Measurements from ENCODE around the gene SCARB2. TPM values are rescaled to one million over a fixed set of nuclear protein-coding genes. Genes with fewer than 3 reads are reported as not detected.

SCARB2 gene
- total and polyA plus RNA-seq, 2 donors (not counting 3 experiments of a cell fraction or from before 2014, with no cell fraction given) = 75.2 to 116 TPM

DNA sequence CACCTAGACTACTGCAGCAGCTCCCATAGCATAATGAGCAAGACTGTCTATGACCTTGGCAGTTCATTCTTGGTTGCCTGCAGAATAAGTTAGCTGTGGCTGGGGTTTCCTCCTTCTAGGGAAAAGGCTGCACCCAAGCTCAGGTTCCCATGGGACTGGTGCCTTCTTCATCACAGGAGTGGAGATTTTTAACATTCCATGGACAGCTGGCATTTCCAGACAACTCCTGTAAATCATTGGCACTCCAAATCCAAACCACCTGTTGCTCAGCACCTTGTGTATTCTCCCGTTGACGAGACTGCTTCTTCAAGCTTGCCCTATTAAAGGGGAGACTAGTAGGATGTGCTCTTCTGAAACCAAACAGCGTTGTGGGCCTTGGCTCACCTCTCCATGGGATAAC, 57.6 kb downstream of the SCARB2 start:
- dilution Hi-C loops (cut with MboI; ENCODE audit: extremely low pct_ligation_motif_present, low sequenced_read_pairs) = no loop called here

More for the DNA sequence above, 57.6 kb downstream of the SCARB2 start:
- no peak overlapping the region for H3K4me3 ChIP-seq (replicated peaks in 1 of 3; ENCODE audit: insufficient read depth in 1 of 3, low read depth in 1 of 3, low read length in 3 of 3)
- DNase-seq (ENCODE audit: low read depth, low spot score) = no peak
- no peak overlapping the region for H3K9ac ChIP-seq (replicated peaks; ENCODE audit: extremely low read depth, insufficient read depth, low read length)
- H2AFZ ChIP-seq (ENCODE audit: low read depth, low read length) = no peak overlapping the region
- intact Hi-C loops (cut with micrococcal nuclease) = no loop called here
- no peak overlapping the region for H3K27ac ChIP-seq (ENCODE audit: insufficient read depth, low read depth, low read length)
- H3K9me3 ChIP-seq (replicated peaks; ENCODE audit: control insufficient read depth, insufficient read depth, low read length) = no peaks in the 10 kb centered on the region
- no peak for FAIRE-seq
- no peak overlapping the region for H3K4me2 ChIP-seq (ENCODE audit: insufficient read depth, low read length)
- POLR2A ChIA-PET = no interaction called here
- H3K36me3 ChIP-seq (ENCODE audit: control insufficient read depth in 2 of 2, extremely low read depth in 1 of 2, insufficient read depth in 2 of 2, low read length in 2 of 2) = no peaks in the 10 kb centered on the region
- H3K9me1 ChIP-seq (replicated peaks; ENCODE audit: control insufficient read depth, extremely low read depth, insufficient read depth, low read length) = no peaks in the 10 kb centered on the region
- CTCF ChIA-PET = interaction anchor here (1.0 to 1.4 kb wide), 4 partner anchors 24 to 165 kb away, joined by 3 to 6 read pairs (median 4); partner anchors contain the start of gene SDAD1
- no peaks in the 10 kb centered on the region for H3K79me2 ChIP-seq (ENCODE audit: control insufficient read depth, insufficient read depth, low read length)
- no peaks in the 10 kb centered on the region for H3K27me3 ChIP-seq (ENCODE audit: control insufficient read depth in 2 of 2, insufficient read depth in 2 of 2, low read length in 2 of 2)
- H4K20me1 ChIP-seq (replicated peaks; ENCODE audit: control insufficient read depth, extremely low read depth, insufficient read depth, low read length) = no peaks in the 10 kb centered on the region
- BruUV-seq (replicated peaks) = no TSS peak
- TF ChIP-seq FOS (IDR thresholded peaks at IDR 0.05; ENCODE audit: borderline replicate concordance, insufficient read depth, low read length) (no peak), EZH2 (IDR thresholded peaks at IDR 0.05; ENCODE audit: borderline replicate concordance, low read depth, low read length, severe bottlenecking) (no peak), JUN (IDR thresholded peaks at IDR 0.05; ENCODE audit: borderline replicate concordance, insufficient read depth, insufficient read length, low read depth) (no peak), MYC (IDR thresholded peaks at IDR 0.05; ENCODE audit: low read depth, low read length) (no peak), GATA2 (IDR thresholded peaks at IDR 0.05; ENCODE audit: insufficient read depth, insufficient read length, low read depth, low read length) (no peak), POLR2AphosphoS5 (IDR thresholded peaks at IDR 0.05; ENCODE audit: insufficient read depth, low read depth, low read length) (no peak), POLR2A (IDR thresholded peaks at IDR 0.05; ENCODE audit: low read depth, low read length) (no peak)
- TF ChIP-seq, protein P1, sequence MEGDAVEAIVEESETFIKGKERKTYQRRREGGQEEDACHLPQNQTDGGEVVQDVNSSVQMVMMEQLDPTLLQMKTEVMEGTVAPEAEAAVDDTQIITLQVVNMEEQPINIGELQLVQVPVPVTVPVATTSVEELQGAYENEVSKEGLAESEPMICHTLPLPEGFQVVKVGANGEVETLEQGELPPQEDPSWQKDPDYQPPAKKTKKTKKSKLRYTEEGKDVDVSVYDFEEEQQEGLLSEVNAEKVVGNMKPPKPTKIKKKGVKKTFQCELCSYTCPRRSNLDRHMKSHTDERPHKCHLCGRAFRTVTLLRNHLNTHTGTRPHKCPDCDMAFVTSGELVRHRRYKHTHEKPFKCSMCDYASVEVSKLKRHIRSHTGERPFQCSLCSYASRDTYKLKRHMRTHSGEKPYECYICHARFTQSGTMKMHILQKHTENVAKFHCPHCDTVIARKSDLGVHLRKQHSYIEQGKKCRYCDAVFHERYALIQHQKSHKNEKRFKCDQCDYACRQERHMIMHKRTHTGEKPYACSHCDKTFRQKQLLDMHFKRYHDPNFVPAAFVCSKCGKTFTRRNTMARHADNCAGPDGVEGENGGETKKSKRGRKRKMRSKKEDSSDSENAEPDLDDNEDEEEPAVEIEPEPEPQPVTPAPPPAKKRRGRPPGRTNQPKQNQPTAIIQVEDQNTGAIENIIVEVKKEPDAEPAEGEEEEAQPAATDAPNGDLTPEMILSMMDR (IDR thresholded peaks at IDR 0.05; ENCODE audit: extremely low read depth in 1 of 2, insufficient read depth in 1 of 2, low read depth in 1 of 2, low read length in 2 of 2) = no peak
- TF ChIP-seq, protein P2, sequence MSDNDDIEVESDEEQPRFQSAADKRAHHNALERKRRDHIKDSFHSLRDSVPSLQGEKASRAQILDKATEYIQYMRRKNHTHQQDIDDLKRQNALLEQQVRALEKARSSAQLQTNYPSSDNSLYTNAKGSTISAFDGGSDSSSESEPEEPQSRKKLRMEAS (IDR thresholded peaks at IDR 0.05; ENCODE audit: insufficient read depth, insufficient read length) = no peak
- peaks cover 11% of the 10 kb centered on the region for H3K4me1 ChIP-seq (ENCODE audit: control insufficient read depth, extremely low read depth, insufficient read depth, low read length)
